ENCODE data around the gene KRT13.
A peak's percentile ranks its signal among the peaks of the same experiment; 100 is the strongest.

Gene KRT13

GRCh38 chr17:41516147-41516829 lies 10.9 kb upstream of the KRT13 start:
- H3K4me3 ChIP-seq (ENCODE audit: low read depth, low read length), result no peak overlapping the region
- DNase-seq, result no peak
- no peak for TF ChIP-seq CTCF (IDR thresholded peaks at IDR 0.05; ENCODE audit: low read depth, low read length)

DNA sequence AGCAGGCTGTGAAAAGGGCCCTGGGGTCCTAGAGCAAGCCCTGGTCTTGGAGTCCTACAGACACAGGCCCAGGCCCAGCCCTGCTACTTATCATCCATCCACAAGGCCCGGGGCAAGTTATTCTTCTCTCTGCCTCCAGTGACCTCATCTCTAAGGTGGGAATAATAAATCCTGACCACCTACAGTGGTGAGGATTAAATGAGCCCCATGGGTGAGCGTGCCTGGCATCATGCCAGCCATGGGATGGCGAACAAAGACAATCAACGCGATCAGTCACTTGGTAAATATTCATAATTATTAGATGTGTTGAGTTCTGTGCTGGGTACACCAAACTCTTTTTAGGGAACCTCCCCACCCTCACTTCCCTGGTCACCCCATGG lies 7.7 kb upstream of the KRT13 start:
- H3K36me3 ChIP-seq, result no peaks in the 10 kb centered on the region
- no peak overlapping the region for H3K27ac ChIP-seq
- DNase-seq, result no peak
- H3K27me3 ChIP-seq (ENCODE audit: insufficient read depth, low read depth, severe bottlenecking), result no peaks in the 10 kb centered on the region
- H3K9me3 ChIP-seq (ENCODE audit: severe bottlenecking), result no peaks in the 10 kb centered on the region
- TF ChIP-seq CTCF (IDR thresholded peaks at IDR 0.05; ENCODE audit: low read depth, low read length), result no peak
- no peak overlapping the region for H3K4me3 ChIP-seq (ENCODE audit: low read depth, low read length)

More at GRCh38 chr17:41516147-41516829, 10.9 kb upstream of the KRT13 start:
- Histone ChIP-seq H3K27me3 (ENCODE audit: insufficient read depth, low read depth, severe bottlenecking) (no peaks in the 10 kb centered on the region), H3K9me3 (ENCODE audit: severe bottlenecking) (no peaks in the 10 kb centered on the region), H3K36me3 (no peaks in the 10 kb centered on the region), H3K27ac (no peak overlapping the region)

DNA sequence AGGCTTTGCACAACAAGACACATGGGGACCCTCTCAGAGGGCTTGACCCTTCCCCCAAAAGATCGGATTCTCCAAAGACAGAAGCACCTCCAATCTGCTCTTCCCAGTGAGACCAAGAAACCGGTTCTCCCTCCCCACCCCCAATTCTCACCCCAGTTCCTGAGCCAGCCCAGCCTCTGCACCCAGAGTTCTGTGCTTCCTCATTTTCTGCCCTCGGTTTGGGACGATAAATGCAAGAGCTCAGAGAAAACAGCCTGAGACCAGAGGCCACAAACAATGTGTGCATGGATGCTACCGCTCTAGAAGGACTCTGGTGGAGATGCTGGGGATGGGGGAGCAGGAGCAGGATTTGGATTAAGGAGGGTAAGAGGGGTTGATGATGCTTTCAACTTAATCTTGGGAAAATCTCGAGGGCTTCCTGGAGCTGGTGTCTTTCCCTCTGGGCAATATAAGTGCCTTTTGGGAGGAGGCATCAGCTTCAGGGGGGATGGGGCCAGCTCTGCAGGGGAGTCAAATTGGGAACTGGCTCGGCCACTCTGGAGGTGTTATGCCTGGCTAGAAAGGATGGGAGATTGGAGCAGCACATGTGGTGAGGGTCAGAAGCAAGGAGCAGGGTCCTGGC lies 7.2 kb upstream of the KRT13 start:
- no peaks in the 10 kb centered on the region for H3K27me3 ChIP-seq (ENCODE audit: insufficient read depth, low read depth, severe bottlenecking)
- TF ChIP-seq CTCF (IDR thresholded peaks at IDR 0.05; ENCODE audit: low read depth, low read length), result no peak
- DNase-seq, result no peak
- H3K36me3 ChIP-seq, result no peaks in the 10 kb centered on the region
- no peak overlapping the region for H3K27ac ChIP-seq
- H3K9me3 ChIP-seq (ENCODE audit: severe bottlenecking), result no peaks in the 10 kb centered on the region
- H3K4me3 ChIP-seq (ENCODE audit: low read depth, low read length), result no peak overlapping the region

- no peaks in the 10 kb centered on the region for H3K9me3 ChIP-seq (ENCODE audit: severe bottlenecking)
- DNase-seq, result no peak
- no peak overlapping the region for H3K4me3 ChIP-seq (ENCODE audit: low read depth, low read length)
- no peak for TF ChIP-seq CTCF (IDR thresholded peaks at IDR 0.05; ENCODE audit: low read depth, low read length)
- no peaks in the 10 kb centered on the region for H3K36me3 ChIP-seq
- no peak overlapping the region for H3K27ac ChIP-seq
- H3K27me3 ChIP-seq (ENCODE audit: insufficient read depth, low read depth, severe bottlenecking), result no peaks in the 10 kb centered on the region
Observed at GRCh38 chr17:41511716-41512115, 6.3 kb upstream of the KRT13 start.

DNA sequence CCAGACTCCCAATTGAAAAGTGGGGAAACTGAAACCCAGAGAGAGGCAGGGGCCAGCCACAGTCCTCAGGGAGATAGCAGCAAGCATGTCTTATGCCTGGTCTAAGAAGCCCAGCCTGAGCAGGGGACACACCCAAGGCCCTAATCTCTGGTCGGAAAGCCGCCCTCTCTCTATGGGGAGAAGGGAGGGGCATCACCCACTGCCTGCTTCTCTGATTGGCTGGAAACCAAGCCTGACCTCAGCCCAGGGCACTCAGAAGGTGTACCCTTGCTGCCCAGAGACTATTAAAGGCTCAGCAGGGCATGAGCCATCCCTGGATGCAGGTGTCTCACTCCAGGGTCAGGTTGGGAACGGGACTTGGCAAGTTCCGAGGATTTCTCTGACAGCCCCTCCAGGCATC lies 5.7 kb upstream of the KRT13 start:
- Histone ChIP-seq H3K27me3 (ENCODE audit: insufficient read depth, low read depth, severe bottlenecking) (no peaks in the 10 kb centered on the region), H3K9me3 (ENCODE audit: severe bottlenecking) (no peaks in the 10 kb centered on the region), H3K36me3 (no peaks in the 10 kb centered on the region), H3K27ac (no peak overlapping the region), H3K4me3 (ENCODE audit: low read depth, low read length) (no peak overlapping the region)
- peak; percentile 78 for DNase-seq
- no peak for TF ChIP-seq CTCF (IDR thresholded peaks at IDR 0.05; ENCODE audit: low read depth, low read length)
